DOHH2 (cell line): Measurements from ENCODE around the gene STX8.
"Not testable (repeated sequence)": the region's sequence is repeated elsewhere in the genome, so short reads cannot be mapped to it uniquely, and the experiment has no call there.

Experiments
- H3F3A ChIP-seq: fragments of 200-600 bp; sonication (generic), shearing (Covaris generic); 2 replicates; pipeline ENCODE4 v1.6.0; 2016; ENCODE audit warnings: antibody characterized with exemption, mild to moderate bottlenecking; ENCODE audit not compliant: control insufficient read depth, insufficient read depth
- H3K27ac ChIP-seq: fragments of 200-600 bp; sonication (generic); 2 replicates; pipeline ENCODE4 v1.5.1; 2014; ENCODE audit warnings: low read depth, mild to moderate bottlenecking, low read length, moderate library complexity
- H3K27me3 ChIP-seq: fragments of 200-600 bp; sonication (generic); 2 replicates; pipeline ENCODE4 v1.6.1; 2014; ENCODE audit warnings: mild to moderate bottlenecking, low read length, mixed read lengths; ENCODE audit not compliant: control insufficient read depth
- H3K36me3 ChIP-seq: fragments of 200-600 bp; sonication (generic); 2 replicates; pipeline ENCODE4 v1.6.1; 2014; ENCODE audit warnings: mild to moderate bottlenecking, low read length, moderate library complexity, mixed read lengths; ENCODE audit not compliant: control insufficient read depth
- H3K4me1 ChIP-seq: fragments of 200-600 bp; sonication (generic); 2 replicates; pipeline ENCODE4 v1.6.1; 2014; ENCODE audit warnings: mild to moderate bottlenecking, low read length, mixed read lengths; ENCODE audit not compliant: control insufficient read depth
- H3K4me2 ChIP-seq: fragments of 200-600 bp; sonication (generic); 2 replicates; pipeline ENCODE4 v1.6.0; 2014; ENCODE audit warnings: mild to moderate bottlenecking, low read length, moderate library complexity
- H3K4me3 ChIP-seq: fragments of 200-600 bp; sonication (generic); 2 replicates; pipeline ENCODE4 v1.5.1; 2014; ENCODE audit warnings: mild to moderate bottlenecking, low read length, mixed read lengths
- H3K79me2 ChIP-seq: fragments of 200-600 bp; sonication (generic); 2 replicates; pipeline ENCODE4 v1.6.1; 2014; ENCODE audit warnings: mild to moderate bottlenecking, low read length, mixed read lengths; ENCODE audit not compliant: control insufficient read depth
- H3K9me2 ChIP-seq: fragments of 200-600 bp; sonication (generic); replicated peaks from 2 replicates; pipeline ENCODE4 v1.6.1; 2014; ENCODE audit warnings: mild to moderate bottlenecking, low read length, mixed read lengths; ENCODE audit not compliant: control insufficient read depth
- H3K9me3 ChIP-seq: fragments of 200-600 bp; sonication (generic); 2 replicates; pipeline ENCODE4 v1.6.1; 2014; ENCODE audit warnings: antibody characterized with exemption, low read length, mixed read lengths; ENCODE audit not compliant: control insufficient read depth, insufficient read depth
- H4K20me1 ChIP-seq: fragments of 200-600 bp; sonication (generic); 2 replicates; pipeline ENCODE4 v1.6.0; 2014; ENCODE audit warnings: low read depth, mild to moderate bottlenecking, antibody characterized with exemption, low read length, moderate library complexity; ENCODE audit not compliant: control insufficient read depth, insufficient read depth
- EZH2phosphoT487 ChIP-seq: fragments of 200-600 bp; sonication (generic); IDR thresholded peaks from 2 replicates; pipeline ENCODE4 v1.6.1; 2017; ENCODE audit warnings: borderline replicate concordance, mild to moderate bottlenecking, antibody characterized with exemption, low read length, moderate library complexity, mixed read lengths
- TF ChIP-seq, protein P1 (sequence below): fragments of 200-600 bp; sonication (generic); IDR thresholded peaks from one replicate; pipeline ENCODE4 v1.5.1; 2014; ENCODE audit warnings: antibody characterized with exemption, mild to moderate bottlenecking, low read depth, low read length; ENCODE audit not compliant: poor library complexity, severe bottlenecking

Gene STX8

GRCh38 chr17:9451934-9452333 lies 123.7 kb downstream of the STX8 start:
- no peaks in the 10 kb centered on the region for H3K79me2 ChIP-seq
- TF ChIP-seq EZH2phosphoT487 = no peak
- TF ChIP-seq, protein P1, sequence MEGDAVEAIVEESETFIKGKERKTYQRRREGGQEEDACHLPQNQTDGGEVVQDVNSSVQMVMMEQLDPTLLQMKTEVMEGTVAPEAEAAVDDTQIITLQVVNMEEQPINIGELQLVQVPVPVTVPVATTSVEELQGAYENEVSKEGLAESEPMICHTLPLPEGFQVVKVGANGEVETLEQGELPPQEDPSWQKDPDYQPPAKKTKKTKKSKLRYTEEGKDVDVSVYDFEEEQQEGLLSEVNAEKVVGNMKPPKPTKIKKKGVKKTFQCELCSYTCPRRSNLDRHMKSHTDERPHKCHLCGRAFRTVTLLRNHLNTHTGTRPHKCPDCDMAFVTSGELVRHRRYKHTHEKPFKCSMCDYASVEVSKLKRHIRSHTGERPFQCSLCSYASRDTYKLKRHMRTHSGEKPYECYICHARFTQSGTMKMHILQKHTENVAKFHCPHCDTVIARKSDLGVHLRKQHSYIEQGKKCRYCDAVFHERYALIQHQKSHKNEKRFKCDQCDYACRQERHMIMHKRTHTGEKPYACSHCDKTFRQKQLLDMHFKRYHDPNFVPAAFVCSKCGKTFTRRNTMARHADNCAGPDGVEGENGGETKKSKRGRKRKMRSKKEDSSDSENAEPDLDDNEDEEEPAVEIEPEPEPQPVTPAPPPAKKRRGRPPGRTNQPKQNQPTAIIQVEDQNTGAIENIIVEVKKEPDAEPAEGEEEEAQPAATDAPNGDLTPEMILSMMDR = no peak
- H3K4me2 ChIP-seq = no peak overlapping the region
- no peaks in the 10 kb centered on the region for H4K20me1 ChIP-seq
- no peaks in the 10 kb centered on the region for H3F3A ChIP-seq
- H3K4me1 ChIP-seq = no peaks in the 10 kb centered on the region
- H3K4me3 ChIP-seq = no peak overlapping the region
- no peaks in the 10 kb centered on the region for H3K9me2 ChIP-seq
- no peaks in the 10 kb centered on the region for H3K36me3 ChIP-seq
- no peaks in the 10 kb centered on the region for H3K27me3 ChIP-seq
- no peak overlapping the region for H3K27ac ChIP-seq
- H3K9me3 ChIP-seq = no peaks in the 10 kb centered on the region

GRCh38 chr17:9447298-9447697 lies 128.3 kb downstream of the STX8 start:
- not testable (repeated sequence) for H3K27ac ChIP-seq, H3K4me3 ChIP-seq, H3K9me2 ChIP-seq, H3K4me2 ChIP-seq, H3K4me1 ChIP-seq, H3F3A ChIP-seq, H4K20me1 ChIP-seq, H3K79me2 ChIP-seq, H3K36me3 ChIP-seq, H3K9me3 ChIP-seq, H3K27me3 ChIP-seq

DNA sequence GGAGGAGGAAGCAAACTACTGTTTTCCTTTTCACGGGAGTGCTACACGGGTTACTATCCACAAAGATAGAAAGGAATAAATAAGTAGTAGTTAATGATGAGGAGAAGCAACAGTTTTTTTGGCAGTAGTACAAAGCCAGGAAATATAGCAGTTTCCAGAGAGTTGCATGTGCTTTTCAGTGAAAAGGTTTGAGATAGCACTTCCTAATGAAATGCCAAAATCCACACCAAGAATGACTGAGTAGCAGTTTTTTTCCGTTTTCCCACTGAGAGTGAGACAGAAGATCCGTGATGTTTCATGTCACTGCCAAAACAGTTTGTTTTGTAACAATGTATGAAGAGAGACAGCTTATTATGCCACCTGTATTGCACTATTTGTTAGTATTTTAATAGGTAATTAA lies 129.1 kb downstream of the STX8 start:
- Histone ChIP-seq H3K9me3 (no peaks in the 10 kb centered on the region), H3K4me2 (no peak overlapping the region), H3K79me2 (no peaks in the 10 kb centered on the region), H3K36me3 (no peaks in the 10 kb centered on the region), H3K9me2 (no peaks in the 10 kb centered on the region), H3K27me3 (no peaks in the 10 kb centered on the region), H4K20me1 (no peaks in the 10 kb centered on the region), H3F3A (no peaks in the 10 kb centered on the region), H3K27ac (no peak overlapping the region), H3K4me3 (no peak overlapping the region), H3K4me1 (no peaks in the 10 kb centered on the region)
- TF ChIP-seq EZH2phosphoT487 = no peak
- TF ChIP-seq, protein P1 = no peak

- no peaks in the 10 kb centered on the region for H3K79me2 ChIP-seq
- no peaks in the 10 kb centered on the region for H3K9me2 ChIP-seq
- no peaks in the 10 kb centered on the region for H3K4me1 ChIP-seq
- H3K4me2 ChIP-seq = no peak overlapping the region
- no peaks in the 10 kb centered on the region for H3F3A ChIP-seq
- TF ChIP-seq EZH2phosphoT487 = no peak
- TF ChIP-seq, protein P1 = no peak
- no peaks in the 10 kb centered on the region for H3K27me3 ChIP-seq
- no peak overlapping the region for H3K4me3 ChIP-seq
- H3K36me3 ChIP-seq = no peaks in the 10 kb centered on the region
- no peaks in the 10 kb centered on the region for H3K9me3 ChIP-seq
- no peaks in the 10 kb centered on the region for H4K20me1 ChIP-seq
- H3K27ac ChIP-seq = no peak overlapping the region
Measured at GRCh38 chr17:9445424-9445823, 130.2 kb downstream of the STX8 start.
